NOMO-1 treated with dmso at 0.1 percent for 144 hours (cell line): ENCODE data around the gene CROCC2.

Experiments
- DNase-seq: peaks from one replicate; lab custom pipeline; 2025; ENCODE audit not compliant: unreplicated experiment; lab: John Stamatoyannopoulos, UW

CROCC2 gene

GRCh38 chr2:240919786-240920782, 13.9 kb downstream of the CROCC2 start:
- no peak for DNase-seq

DNA sequence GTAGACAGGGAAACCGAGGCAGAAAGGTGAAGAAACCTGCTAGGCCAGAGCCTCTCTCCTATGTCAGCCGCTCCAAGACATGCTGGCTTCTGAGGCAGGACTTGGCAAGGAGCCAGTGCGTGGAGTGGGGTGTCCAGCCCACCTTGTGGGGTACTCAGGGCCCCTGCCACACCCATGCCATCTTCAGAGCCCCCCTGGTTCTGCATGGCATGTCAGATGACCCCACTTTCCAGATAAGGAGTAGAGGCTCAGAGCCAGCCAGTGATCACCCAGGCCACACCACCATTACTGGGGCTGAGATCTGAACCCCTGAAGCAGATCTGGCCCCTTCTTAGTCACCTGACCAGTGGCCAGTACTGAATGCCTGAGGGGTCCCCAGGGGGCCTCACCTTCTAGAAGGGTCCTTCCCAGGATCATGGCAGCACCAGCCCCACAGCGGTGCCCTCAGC, 14.7 kb downstream of the CROCC2 start:
- no peak for DNase-seq

DNA sequence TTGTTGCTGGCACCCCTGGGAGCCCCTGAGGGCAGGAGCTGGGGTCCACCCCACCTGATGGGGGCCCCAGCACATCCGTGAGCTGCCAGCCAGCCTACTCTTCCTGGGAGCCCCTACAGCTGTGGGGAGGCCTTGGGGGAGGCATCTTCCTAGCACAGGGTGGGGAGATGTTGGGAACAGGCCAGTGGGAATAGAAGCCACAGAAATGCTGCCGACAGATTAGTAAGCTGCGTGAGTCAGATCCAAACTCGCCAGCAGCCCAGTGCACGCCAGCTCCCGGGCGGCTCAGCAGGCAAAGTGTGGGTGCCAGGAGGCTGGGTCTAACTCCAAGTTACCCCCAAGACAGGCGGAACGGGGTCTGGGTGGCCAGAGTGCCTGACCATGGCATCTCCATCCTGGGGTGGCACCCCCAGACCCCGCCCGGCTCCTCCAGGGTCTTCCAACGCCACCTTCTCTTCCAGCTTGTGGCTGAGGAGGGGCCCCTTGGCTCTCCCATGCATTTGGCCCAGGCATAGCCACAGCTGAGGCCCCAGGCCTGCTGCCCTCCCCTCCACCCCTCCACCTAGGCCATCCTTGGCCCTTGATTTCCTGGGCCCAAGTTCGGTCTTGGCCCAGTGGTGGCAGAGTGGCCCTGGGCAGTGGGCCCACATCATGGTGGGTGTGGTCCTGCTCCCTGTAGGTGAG, 15.3 kb downstream of the CROCC2 start:
- DNase-seq, result no peak

DNA sequence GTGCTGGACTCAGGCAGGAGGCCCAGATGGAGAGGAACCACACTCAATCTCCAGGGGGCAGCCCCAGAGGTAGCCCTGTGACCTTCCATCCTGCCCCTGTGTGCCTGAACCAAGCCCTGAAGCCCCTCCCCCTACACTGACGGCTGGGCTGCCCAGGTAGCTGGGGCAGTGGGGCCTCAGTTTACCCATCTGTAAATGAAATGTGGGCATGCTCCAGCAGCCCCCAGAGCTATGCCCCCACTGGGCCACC, 15.8 kb downstream of the CROCC2 start:
- no peak for DNase-seq

- no peak for DNase-seq
Measured at GRCh38 chr2:240922245-240922981, 16.3 kb downstream of the CROCC2 start.

DNA sequence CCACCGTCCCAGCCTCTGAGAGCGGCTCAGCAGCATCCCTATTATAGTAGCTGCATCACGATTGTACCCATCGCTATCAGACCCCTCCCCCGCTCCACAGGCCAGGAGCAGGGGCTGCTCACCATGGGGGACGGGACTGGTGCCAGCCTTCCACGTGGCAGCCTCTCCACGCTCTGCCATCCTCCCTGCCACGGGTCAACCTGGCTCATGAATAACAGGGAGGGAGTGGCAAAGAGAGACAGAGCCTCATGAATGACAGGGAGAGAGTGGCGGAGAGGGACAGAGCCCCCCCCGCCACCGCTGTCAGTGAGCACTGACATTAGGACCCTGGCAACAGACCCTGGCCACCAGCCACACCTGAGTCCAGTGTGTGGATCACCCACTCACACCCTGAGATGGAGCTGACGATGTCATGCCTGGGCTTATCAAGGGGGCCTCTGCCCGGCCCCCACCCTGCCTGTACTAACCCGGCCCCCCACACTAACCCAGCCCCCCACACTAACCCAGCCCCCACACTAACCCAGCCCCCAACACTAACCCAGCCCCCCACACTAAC, 16.9 kb downstream of the CROCC2 start:
- no peak for DNase-seq

GRCh38 chr2:240925191-240925567, 19.0 kb downstream of the CROCC2 start:
- DNase-seq, result no peak

- no peak for DNase-seq
Measured at GRCh38 chr2:240925568-240926515, 19.7 kb downstream of the CROCC2 start.

DNA sequence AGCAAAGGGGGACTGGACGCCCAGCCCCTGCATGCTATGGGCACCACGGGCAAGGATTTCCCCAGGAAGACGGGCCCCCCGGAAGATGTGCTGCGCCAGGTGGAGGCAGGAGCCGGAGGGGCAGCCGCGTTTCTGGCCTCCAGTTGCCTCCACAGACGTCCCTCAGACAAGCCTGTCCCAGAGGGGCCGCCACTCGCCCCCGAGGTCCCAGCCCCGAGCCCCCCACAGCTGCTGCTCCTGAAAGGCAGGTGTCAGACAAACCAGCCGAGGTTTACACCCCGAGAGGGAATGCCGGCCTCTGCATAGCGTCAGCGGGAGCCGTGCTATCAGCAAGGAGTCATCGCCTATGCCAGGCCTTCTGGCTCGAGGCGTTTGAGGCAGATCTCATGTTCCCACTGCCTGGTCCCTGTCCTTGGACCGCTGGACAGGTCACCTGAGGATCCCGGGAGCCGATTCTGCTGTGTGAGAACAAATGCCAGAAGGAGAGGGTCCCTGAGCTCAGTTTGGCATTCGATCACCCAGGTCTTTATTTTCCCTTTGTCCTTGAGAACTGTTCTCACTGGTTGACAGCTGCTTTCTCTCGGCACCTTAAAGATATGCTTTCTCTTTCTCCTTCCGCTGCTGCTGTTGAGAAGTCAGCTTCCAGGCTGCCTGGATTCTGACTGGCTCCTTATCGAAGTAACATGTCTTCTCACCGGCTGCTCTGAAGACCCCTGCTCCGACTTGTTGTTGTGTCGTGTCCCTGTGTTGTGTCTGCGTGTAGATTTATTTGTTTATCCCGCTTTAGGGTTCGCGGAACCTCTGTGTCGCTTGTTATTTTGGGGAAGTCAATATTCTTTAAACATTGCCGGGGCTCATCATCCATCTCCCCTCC, 20.6 kb downstream of the CROCC2 start:
- no peak for DNase-seq

DNA sequence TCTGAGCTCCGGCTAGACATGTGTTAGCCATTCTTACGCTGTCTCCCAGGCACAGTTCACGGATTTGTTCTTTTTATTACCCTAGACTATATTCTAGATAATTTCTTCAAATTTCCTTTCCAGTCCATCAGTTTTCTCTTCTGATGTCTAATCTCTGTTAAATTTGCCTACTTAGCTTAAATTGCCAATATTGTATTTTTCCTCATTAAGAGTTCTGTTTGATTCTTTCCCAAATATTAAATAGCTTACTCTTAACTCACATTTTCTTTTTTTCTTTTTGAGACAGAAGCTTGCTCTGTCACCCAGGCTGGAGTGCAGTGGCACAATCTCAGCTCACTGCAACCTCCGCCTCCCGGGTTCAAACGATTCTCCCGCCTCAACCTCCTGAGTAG, 21.2 kb downstream of the CROCC2 start:
- DNase-seq, result no peak

GRCh38 chr2:240928476-240929363, 22.6 kb downstream of the CROCC2 start:
- DNase-seq, result no peak

DNA sequence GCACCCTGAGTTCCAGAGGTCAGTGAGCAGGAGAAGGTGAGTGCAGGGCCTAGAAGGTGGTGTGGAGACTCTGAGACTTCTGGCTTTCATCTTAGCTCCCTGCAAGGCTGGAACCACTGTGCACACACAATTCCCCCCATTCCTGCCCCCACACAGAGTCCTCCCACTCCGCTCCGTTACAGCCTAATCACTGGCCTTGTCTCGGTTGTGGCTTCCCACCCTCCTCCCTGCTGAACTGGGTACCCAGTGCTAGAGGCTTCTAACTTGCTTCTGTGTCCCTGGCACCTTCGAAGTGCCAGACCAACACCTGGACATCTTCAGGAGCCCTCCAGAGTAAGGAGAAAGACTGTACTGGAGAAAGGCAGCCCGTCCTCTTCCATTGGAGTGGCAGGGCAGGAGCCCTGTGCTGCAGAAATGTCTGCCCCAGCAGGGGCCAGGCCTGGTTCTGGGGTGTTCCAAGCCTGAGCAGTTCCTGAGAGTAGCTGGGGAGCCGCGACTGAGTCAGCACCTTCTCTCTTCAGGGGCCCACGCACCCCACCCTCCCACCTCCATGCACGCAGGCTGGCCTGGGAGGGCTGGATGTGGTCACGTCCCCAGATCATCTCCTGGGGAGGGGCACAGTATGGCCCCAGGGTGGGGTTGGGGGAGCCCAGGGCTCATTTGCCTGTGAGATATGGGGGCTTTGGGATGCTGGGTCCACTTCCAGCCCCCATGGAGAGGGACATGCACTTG, 23.4 kb downstream of the CROCC2 start:
- DNase-seq, result no peak

GRCh38 chr2:240930096-240930630, 24.0 kb downstream of the CROCC2 start:
- DNase-seq, result no peak

GRCh38 chr2:240930631-240931318, 24.6 kb downstream of the CROCC2 start:
- no peak for DNase-seq

DNA sequence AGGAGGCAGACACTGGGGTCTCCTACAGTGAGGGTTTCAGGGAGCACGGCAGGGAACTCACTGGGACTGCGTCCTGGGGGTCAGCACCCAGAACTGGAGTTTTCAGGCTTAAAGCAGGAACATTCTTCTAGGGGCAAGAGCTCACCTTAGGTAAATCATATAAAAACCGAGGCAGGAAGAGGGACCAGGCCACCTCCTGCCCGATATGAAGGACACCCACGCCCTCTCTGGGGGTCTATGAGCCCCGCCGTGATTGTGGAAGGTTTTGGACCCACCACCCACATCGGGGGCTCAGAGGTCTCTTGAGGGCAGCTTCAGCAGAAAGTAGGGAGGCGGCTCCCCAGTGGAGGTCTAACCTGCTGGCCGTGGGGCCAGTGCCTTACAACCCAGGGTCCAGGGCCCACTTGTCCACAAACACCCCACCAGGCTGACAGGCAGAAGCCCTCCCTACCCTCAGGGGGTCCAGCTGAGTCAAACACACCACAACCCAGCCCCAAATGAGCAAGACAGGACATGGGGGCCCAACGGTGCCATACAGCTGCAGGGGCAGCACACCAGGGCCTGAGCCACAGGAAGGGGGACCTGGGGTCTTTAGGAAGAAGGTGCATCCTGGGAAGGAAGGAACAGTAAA, 25.3 kb downstream of the CROCC2 start:
- DNase-seq, result no peak

DNA sequence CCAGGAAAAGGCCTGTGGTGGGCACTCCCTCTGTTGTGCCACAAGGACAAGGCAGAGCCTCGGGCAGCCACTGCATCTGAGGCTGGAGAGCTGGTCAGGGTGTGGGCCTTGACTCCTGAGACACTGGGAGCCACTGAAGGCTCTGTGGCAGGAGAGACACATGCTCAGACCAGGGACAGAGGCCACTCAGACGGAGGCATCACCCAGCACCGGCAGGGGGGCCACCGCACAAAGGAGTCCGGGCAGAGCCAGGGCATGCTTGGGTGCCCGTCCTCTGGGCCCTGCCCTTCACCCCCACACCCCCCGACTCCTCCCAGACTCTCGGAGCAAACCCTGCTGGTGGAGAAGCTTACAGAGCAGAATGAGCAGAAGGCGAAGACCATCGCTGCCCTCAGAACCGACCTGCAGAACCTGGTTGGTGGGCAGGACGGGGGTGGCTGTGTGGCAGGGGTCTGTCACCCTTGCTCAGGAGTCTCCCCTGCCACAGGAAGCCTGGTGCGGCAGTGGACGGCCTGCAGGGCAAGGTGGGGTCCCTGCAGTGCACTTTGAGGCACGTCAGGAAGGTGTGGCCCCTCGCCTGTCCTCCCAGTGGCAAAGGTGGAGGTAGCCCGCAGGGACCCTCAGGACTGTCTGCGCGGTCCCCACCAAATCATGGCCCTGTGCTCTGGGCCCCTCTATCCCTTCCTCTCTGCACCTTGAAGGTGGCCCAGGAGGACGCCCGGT, 26.0 kb downstream of the CROCC2 start:
- no peak for DNase-seq
